UCSD-AML1 (cell line): ENCODE data around the gene STUM.

Source experiments
- DNase-seq: peaks from one replicate; lab custom pipeline; 2025; ENCODE audit not compliant: unreplicated experiment; lab: John Stamatoyannopoulos, UW

The STUM gene

GRCh38 chr1:226650236-226650841 lies 101.8 kb downstream of the STUM start:
- no peak for DNase-seq

DNA sequence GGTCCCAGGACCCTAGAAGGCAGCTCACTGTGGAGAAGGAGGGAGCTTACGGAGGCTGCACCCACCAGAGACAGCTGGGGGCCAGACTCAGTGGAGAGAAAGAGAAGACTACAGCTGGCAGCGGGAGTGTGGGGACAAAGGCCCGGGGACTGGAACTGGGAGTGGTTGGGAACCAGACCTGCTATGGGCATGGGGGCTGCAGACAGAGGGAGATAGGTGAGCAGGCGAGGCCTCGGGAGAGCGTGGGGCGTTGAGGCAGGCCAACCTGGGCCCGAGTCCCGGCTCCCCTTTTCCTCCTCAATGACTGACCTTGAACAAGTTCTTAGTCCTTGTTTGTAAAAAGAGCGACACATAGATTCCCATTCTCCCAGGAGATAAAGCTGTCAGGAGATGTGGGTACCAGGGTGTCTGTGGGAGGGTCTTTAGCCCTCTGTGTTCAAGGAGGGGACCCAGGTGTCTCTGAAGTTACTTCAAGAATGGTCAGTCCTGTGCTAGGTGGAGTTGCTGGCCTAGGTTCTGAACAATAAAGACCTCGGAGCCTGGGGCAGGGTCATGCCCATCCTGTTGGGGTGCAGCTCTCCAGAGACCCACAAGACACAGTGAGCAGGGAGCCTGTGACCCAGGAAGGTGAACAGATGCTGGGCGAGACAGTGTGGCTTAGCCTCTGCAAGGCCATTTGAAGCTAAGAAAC lies 102.6 kb downstream of the STUM start:
- no peak for DNase-seq

GRCh38 chr1:226651732-226652105 lies 103.2 kb downstream of the STUM start:
- no peak for DNase-seq

GRCh38 chr1:226652613-226653012 lies 104.0 kb downstream of the STUM start:
- DNase-seq, result no peak

DNA sequence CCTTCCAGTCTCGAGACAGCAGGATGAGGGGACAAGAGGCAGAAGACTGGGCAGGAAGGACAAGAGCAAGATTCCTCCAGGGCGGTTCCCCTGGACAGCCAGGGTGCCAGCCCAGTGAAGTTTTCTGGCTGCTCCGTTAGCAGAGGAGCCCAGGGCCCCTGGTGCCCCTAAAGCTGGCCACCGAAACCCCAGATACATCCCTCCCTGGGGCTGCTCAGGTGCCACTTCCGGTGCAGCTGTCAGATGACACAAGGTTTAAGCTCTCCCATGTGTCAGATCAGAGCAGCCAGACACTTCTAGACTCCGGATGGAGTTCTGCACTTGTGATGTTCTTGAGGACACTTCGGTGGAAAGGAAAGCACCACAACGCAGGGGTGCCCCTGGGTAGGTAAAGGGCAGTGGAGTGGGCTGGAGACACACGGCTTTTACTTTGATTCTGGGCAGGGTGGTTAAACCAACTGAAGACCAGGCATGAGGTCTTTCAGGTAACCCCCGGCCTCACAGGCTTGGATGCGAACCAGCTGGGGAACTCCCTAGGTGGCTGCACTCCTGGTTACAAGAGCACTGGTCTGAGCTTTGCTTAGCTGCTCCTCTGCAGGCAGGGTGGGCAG lies 104.9 kb downstream of the STUM start:
- DNase-seq, result no peak

DNA sequence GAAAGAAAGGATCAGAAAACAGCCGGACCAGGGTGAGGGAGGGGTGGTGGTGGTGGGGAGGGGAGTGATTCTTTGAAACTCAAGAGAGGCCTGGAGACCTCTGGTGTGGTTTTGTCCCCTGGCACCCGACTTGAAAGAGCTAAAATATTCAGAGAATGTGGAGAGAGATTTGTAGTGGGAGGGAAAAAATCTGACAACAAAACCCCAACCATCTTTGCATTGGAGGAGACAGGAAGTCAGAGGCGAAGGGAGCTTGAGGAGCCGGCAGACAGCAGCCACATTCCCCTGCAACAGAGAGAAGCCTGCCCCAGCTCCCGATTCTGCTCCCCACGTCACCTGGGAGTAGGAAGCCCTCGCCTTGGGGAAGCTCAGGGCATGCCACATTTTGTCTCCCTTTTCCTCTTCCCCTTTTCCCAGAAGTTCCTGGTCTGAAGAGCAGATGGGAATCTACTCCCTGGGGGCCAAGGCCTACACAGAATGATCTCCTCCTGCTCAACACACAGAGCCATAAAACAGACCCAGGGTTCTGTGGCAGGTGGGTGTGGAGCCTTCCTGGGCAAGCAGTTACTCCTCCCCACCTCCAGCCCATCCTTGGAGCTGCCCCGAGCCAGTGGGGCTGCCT lies 105.6 kb downstream of the STUM start:
- DNase-seq, result no peak

DNA sequence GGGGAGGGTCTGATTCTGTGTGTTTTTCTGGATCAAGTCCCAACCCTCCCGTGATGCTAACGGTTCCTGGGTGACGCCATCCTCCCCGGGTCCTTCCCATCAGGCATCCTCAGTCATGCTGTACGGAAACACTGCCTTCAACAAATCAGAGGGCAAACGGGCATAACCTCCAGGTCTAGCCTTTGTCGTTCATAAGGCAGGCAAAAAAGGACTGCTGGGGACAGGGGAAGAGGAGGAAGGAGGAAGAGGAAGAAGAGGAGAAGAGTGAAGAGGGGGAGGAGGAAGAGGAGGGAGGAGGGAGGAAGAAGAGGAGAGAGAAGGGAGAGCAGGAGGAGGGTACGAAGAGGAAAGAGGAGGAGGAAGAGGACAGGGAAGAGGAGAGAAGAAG lies 106.1 kb downstream of the STUM start:
- DNase-seq, result no peak

- DNase-seq, result peak; percentile 51
Measured at GRCh38 chr1:226655251-226656163, 106.9 kb downstream of the STUM start.

DNA sequence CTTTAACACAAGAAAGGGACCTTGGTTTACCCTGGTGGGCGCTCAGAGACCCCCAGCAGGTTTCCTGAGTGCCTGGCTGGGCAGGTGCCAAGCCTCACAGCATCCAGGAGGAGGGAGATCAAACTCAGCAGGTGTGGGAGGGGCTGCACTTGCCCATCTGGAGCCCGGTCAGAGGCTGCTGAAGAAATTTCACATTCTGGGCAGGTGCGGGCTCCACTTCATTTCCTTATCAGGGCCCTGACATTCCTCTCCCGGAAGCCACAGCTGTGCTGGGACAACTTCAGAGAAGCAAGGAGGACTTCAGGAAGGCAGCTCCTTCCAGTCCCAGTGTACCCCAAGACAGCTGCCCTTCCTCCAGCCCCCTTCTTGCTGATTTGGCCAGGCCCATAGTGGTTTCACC lies 107.6 kb downstream of the STUM start:
- DNase-seq, result no peak

DNA sequence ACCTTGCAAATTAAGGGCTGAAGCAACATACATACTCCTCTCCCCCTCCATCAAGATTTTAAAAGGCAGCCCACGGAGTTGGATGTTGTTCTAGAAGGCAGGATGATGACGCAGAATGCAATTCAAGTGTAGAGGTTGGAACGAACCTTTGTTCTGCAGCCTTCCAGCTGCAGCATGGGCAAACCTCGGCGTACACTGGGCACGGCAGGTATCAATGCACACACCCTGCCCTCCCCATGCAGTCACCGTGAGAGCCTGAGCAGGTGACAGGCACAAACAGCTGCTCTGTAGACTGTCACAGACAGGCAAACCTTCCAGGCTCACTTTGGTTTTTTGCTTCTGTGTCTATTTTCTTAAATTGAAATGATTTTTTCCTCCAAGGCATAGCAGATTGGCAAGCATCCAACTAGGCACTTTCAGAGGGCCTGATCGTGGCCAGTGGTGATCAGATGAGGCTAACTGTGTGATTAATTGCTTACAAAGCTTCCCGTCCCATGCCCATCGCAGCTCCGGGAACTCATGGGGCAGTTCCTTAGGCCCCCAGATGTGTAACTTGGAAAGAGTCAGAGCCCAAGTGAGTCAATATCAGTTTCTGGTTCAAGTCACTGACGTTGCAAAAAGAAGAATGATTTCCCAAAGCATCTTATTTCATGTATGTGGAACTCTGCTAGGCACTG lies 108.2 kb downstream of the STUM start:
- no peak for DNase-seq

- DNase-seq, result no peak
Measured at GRCh38 chr1:226657895-226658545, 109.5 kb downstream of the STUM start.

DNA sequence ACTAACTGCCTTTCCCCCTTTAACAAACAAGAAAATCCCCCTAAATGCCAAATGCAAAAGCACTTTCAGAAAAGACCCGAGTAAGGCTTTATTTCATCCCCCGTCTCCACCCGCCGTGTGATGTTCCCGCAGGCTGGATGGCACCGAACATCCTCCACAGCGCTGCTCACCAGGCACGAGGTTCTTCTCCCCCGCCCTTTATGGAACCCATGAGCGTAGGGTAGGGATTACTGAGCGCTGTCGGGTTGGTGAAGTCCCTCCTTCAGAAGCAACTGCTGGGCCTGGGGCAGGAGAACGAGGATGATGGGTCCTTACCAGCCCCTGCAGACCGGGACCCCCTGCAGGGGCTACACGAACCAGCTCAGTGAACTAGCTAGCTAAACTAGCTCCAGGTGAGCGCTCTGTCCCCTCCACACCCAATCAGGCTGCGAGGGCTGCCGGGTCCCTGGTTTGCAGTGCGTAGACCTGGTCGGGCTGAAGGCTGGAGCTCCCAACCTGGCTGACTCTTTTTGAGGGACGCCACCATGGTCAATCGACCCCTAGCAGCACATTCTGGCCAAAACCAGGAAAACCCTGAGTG lies 110.1 kb downstream of the STUM start:
- no peak for DNase-seq
